GM12801 (cell line): ENCODE data around the gene CUTA.

ENCODE experiments used
- TF ChIP-seq, protein P1 (sequence below): IDR thresholded peaks from one replicate; pipeline ENCODE4 v1.5.1; 2011; ENCODE audit warnings: control low read depth; ENCODE audit not compliant: insufficient read length; ENCODE audit errors: extremely low read depth

CUTA gene

GRCh38 chr6:33437666-33438065 is 19.8 kb upstream of the CUTA start:
- TF ChIP-seq, protein P1, sequence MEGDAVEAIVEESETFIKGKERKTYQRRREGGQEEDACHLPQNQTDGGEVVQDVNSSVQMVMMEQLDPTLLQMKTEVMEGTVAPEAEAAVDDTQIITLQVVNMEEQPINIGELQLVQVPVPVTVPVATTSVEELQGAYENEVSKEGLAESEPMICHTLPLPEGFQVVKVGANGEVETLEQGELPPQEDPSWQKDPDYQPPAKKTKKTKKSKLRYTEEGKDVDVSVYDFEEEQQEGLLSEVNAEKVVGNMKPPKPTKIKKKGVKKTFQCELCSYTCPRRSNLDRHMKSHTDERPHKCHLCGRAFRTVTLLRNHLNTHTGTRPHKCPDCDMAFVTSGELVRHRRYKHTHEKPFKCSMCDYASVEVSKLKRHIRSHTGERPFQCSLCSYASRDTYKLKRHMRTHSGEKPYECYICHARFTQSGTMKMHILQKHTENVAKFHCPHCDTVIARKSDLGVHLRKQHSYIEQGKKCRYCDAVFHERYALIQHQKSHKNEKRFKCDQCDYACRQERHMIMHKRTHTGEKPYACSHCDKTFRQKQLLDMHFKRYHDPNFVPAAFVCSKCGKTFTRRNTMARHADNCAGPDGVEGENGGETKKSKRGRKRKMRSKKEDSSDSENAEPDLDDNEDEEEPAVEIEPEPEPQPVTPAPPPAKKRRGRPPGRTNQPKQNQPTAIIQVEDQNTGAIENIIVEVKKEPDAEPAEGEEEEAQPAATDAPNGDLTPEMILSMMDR: no peak

GRCh38 chr6:33434961-33435360 is 17.1 kb upstream of the CUTA start:
- TF ChIP-seq, protein P1: no peak

DNA sequence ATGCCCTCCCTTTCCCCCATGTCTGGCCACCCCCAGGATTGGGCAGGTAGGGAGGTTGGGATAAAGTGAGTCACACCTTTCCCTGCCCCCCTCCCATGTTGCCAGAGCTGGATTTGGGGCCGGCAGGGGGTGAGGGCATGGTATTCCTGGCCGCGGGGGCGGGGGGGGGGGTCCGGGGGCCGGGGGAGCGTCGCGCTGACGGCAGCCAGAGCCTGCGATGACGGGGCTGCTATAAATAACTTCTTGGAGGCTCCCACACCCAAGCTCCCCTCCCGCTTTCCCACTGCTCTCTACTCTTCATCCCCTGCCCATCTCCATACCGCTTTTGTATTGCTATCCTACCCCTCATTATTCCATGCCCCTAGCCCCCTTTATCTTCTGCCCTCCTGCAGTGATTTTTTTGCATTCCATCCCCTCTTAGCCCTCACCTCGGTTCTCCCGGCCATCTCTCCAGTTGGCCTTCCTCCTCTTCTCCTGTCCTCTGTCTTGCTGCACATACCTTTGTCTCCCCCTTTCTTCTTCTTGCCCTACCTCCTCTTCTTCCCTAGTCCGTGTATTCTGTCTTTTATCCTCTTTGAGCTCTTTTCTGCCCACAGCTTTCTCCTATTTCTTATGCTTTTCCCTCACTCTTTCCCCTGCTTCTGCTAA is 15.8 kb upstream of the CUTA start:
- TF ChIP-seq, protein P1: no peak

DNA sequence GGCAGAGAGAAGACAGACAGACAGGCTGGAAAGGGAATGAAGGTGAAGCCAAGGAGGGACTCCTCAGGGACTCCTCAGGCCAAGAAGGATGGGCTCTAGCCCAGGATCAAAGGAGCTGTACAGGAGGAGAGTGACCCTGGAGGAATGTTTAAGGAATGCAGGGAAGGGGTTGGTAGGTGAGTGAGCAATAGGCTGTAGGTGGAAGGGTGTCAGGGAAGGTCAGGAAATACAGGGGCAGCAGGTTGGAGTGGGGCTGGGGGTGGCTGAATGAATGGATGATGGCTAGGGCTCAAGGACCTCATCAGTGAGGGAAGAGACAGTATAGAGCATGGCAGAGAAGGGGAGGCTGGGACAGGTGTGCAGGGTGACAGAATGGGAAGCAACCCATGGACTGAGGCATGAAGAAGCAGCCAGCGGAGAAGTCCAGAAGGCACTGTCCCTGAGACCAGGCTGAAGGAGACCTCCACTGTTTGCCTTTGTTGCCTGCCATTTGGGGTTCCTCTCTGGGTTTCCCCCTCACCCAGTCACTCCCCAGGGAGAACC is 15.2 kb upstream of the CUTA start:
- TF ChIP-seq, protein P1: no peak

GRCh38 chr6:33432546-33432945 is 14.6 kb upstream of the CUTA start:
- TF ChIP-seq, protein P1: no peak

DNA sequence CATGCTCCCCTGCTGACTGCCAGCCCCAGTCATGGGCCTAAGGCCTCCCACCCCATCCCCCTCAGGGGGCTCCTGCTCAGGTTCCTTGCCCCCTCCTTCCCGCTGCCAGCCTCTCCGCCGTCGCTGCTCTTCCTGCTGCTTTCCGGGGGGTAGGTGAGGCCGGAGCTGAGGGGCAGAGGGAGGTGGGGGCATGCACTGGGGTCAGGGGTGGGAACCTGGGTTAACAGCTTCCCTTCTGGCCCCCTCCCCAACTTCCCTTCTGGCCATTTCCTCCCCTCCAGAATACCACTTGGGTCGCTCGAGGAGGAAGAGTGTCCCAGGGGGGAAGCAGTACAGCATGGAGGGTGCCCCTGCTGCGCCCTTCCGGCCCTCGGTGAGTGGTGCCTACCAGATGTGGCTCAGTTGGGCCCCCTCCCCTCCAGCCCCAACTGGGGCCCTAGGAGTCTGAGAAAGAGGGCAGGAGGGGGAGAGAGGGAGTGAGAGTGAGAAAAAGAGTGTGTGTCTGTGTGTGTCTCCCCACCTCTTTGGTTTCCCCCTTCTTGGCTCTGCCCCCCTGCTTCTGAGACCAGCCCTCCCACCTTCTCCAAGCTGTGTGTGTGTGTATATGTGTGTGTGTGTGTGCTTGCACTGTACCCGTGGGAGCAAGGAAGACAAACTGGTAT is 14.1 kb upstream of the CUTA start:
- TF ChIP-seq, protein P1: no peak

GRCh38 chr6:33430991-33431879 is 13.3 kb upstream of the CUTA start:
- TF ChIP-seq, protein P1: no peak
